Measurements from ENCODE around the gene AIF1L. TPM values are rescaled to one million over a fixed set of nuclear protein-coding genes. Genes with fewer than 3 reads are reported as not detected.

Gene AIF1L
- total and polyA plus RNA-seq, 8 donors: 9.3 to 49.2 (median 41.5) TPM

DNA sequence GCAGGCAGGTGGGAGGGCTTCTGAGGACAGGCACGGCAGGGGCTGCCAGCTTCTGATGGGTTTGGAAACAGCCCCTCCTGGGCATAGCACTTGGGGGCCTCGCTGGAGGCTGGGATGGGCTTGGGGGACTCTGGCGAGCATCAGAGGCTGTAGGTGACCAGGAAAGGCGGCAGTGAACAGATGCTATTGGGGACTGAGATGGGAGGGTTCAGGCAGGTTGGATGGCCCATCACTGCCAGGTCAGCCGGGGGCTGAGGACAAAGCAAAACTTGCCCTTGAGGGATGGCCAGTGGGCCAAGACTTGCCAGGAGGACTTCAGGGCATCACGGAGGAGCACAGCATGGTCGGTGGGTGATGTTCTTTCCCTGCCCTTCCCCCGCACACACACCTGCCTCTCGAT is 6.7 kb downstream of the AIF1L start:
- TF ChIP-seq, protein P1, sequence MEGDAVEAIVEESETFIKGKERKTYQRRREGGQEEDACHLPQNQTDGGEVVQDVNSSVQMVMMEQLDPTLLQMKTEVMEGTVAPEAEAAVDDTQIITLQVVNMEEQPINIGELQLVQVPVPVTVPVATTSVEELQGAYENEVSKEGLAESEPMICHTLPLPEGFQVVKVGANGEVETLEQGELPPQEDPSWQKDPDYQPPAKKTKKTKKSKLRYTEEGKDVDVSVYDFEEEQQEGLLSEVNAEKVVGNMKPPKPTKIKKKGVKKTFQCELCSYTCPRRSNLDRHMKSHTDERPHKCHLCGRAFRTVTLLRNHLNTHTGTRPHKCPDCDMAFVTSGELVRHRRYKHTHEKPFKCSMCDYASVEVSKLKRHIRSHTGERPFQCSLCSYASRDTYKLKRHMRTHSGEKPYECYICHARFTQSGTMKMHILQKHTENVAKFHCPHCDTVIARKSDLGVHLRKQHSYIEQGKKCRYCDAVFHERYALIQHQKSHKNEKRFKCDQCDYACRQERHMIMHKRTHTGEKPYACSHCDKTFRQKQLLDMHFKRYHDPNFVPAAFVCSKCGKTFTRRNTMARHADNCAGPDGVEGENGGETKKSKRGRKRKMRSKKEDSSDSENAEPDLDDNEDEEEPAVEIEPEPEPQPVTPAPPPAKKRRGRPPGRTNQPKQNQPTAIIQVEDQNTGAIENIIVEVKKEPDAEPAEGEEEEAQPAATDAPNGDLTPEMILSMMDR (IDR thresholded peaks at IDR 0.05): no peak
- ATAC-seq (no peak), DNase-seq (no peak)
- Histone ChIP-seq H3K9me3 (no peaks in the 10 kb centered on the region), H3K27ac (no peak overlapping the region), H3K4me1 (no peaks in the 10 kb centered on the region), H3K4me3 (no peak overlapping the region), H3K36me3 (no peaks in the 10 kb centered on the region), H3K27me3 (peaks cover 0 to 3% of the 10 kb centered on the region in 2 donors)
- intact Hi-C loops (cut with DNase I): no loop called here

GRCh38 chr9:131103535-131103934 is 7.2 kb downstream of the AIF1L start:
- intact Hi-C loops (cut with DNase I): no loop called here
- H3K36me3 ChIP-seq: no peaks in the 10 kb centered on the region

DNA sequence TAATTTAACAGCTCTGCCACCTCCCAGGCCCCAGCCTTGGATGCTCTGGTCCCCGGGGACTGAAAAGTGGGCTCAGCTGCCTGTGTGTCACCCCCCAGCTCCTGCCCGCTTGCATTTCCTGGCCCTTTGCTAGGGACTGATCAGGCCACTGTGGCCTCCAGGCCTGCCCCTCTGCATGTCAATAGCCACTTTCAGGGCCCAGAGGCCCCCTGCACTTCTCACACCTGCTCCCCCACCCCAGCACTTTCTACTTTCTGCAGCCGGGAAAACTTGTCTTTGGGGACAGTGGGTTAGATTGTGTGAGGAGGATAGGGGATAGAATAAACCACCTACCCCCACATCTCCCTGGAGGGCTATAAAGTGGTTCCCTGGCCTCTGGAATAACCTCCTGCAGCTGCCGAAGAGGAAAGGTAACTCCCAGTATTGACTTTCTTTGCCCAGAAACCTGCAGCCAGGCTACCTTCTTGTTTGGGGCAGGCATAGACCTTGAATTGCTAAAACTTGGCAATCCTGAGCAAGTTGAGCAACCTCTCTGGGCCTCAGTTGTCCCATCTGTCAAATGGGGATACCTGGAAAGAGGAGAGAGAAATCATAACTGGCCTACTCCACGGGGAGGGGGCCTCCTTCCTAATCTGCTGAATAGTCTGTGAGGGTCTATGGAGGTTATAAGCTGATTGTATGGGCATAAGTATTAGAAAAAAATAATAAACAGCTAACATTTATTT is 7.8 kb downstream of the AIF1L start:
- Histone ChIP-seq H3K27me3 (no peaks in the 10 kb centered on the region), H3K27ac (no peak overlapping the region), H3K36me3 (no peaks in the 10 kb centered on the region), H3K4me3 (no peak overlapping the region), H3K9me3 (no peaks in the 10 kb centered on the region), H3K4me1 (no peaks in the 10 kb centered on the region)
- TF ChIP-seq, protein P1 (IDR thresholded peaks at IDR 0.05): no peak
- intact Hi-C loops (cut with DNase I): no loop called here
- ATAC-seq (no peak), DNase-seq (no peak)

More at GRCh38 chr9:131103535-131103934, 7.2 kb downstream of the AIF1L start:
- DNase-seq: no peak
- ATAC-seq: no peak
- TF ChIP-seq, protein P1 (IDR thresholded peaks at IDR 0.05): no peak
- H3K9me3 ChIP-seq: no peaks in the 10 kb centered on the region
- H3K27me3 ChIP-seq: no peaks in the 10 kb centered on the region
- no peak overlapping the region for H3K4me3 ChIP-seq
- no peak overlapping the region for H3K27ac ChIP-seq
- H3K4me1 ChIP-seq: no peaks in the 10 kb centered on the region

GRCh38 chr9:131105952-131106351 is 9.6 kb downstream of the AIF1L start:
- no peak overlapping the region for H3K27ac ChIP-seq
- TF ChIP-seq, protein P1 (IDR thresholded peaks at IDR 0.05): no peak
- intact Hi-C loops (cut with DNase I): no loop called here

GRCh38 chr9:131107760-131108159 is 11.4 kb downstream of the AIF1L start:
- H3K27ac ChIP-seq: peak overlapping the region in 1 of 2 donors; percentile 34
- intact Hi-C loops (cut with DNase I): no loop called here
- no peaks in the 10 kb centered on the region for H3K4me1 ChIP-seq
- H3K9me3 ChIP-seq: no peaks in the 10 kb centered on the region
- DNase-seq: no peak
- no peak overlapping the region for H3K4me3 ChIP-seq
- H3K36me3 ChIP-seq: no peaks in the 10 kb centered on the region
- H3K27me3 ChIP-seq: no peaks in the 10 kb centered on the region
- TF ChIP-seq, protein P1 (IDR thresholded peaks at IDR 0.05): no peak
- ATAC-seq: peak; percentile 23

More at GRCh38 chr9:131105952-131106351, 9.6 kb downstream of the AIF1L start:
- no peak overlapping the region for H3K4me3 ChIP-seq
- no peaks in the 10 kb centered on the region for H3K36me3 ChIP-seq
- H3K9me3 ChIP-seq: no peaks in the 10 kb centered on the region
- no peaks in the 10 kb centered on the region for H3K4me1 ChIP-seq
- no peak for ATAC-seq
- no peak for DNase-seq
- H3K27me3 ChIP-seq: no peaks in the 10 kb centered on the region

All from left lung (tissue), 10 donors.